HCT116 (cell line): ENCODE data around the gene BMPER.

ENCODE experiments used
- CTCF ChIP-seq, 3 experiments: fragments of 200-600 bp in 1 of 3; sonication (generic) in 1 of 3; IDR thresholded peaks in 2 of 3; conservative IDR thresholded peaks in 1 of 3; 2 replicates each; pipeline ENCODE4 v1.5.1; 2012 to 2017; ENCODE audit warnings: low read depth in 2 of 3, low read length in 2 of 3, antibody characterized with exemption in 1 of 3, borderline replicate concordance in 1 of 3, control low read depth in 1 of 3, mild to moderate bottlenecking in 1 of 3, mixed read lengths in 1 of 3, mixed run types in 1 of 3, moderate library complexity in 1 of 3; ENCODE audit not compliant: insufficient read depth in 1 of 3
- JUND ChIP-seq: IDR thresholded peaks from 2 replicates; pipeline ENCODE4 v1.6.1; 2012
- POLR2A ChIP-seq: IDR thresholded peaks from 2 replicates; pipeline ENCODE4 v1.7.0; 2011; ENCODE audit warnings: borderline replicate concordance; ENCODE audit not compliant: insufficient read depth, insufficient read length; ENCODE audit errors: extremely low read depth
- TF ChIP-seq, protein P1 (sequence below): IDR thresholded peaks from 2 replicates; pipeline ENCODE4 v1.6.1; 2012; ENCODE audit warnings: low read depth

DNA sequence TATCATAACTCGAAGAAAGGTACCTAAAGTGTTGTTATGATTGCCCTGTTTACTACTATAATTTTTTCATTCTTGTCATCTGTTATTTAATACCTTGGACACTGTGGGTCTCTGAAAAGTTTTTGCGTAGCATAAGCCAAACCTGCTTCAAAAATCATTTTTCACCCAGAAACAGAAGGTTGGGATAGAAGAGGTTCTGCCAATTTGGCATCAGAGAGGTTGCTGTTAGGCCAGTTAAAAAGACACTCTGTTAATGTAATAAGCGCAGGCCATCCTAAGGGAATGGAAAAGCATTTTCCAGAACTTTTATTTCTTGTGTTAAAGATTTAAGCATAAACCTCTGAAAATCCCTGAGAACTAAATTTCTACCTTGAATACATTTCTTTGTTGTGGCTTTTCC, 212.2 kb downstream of the BMPER start:
- TF ChIP-seq CTCF (IDR thresholded peaks at IDR 0.05 in 2 of 3, conservative IDR thresholded peaks at IDR 0.05 in 1 of 3; ENCODE audit: borderline replicate concordance in 1 of 3, insufficient read depth in 1 of 3, low read depth in 2 of 3, low read length in 2 of 3) (no peak), POLR2A (no peak), JUND (no peak)
- TF ChIP-seq, protein P1, sequence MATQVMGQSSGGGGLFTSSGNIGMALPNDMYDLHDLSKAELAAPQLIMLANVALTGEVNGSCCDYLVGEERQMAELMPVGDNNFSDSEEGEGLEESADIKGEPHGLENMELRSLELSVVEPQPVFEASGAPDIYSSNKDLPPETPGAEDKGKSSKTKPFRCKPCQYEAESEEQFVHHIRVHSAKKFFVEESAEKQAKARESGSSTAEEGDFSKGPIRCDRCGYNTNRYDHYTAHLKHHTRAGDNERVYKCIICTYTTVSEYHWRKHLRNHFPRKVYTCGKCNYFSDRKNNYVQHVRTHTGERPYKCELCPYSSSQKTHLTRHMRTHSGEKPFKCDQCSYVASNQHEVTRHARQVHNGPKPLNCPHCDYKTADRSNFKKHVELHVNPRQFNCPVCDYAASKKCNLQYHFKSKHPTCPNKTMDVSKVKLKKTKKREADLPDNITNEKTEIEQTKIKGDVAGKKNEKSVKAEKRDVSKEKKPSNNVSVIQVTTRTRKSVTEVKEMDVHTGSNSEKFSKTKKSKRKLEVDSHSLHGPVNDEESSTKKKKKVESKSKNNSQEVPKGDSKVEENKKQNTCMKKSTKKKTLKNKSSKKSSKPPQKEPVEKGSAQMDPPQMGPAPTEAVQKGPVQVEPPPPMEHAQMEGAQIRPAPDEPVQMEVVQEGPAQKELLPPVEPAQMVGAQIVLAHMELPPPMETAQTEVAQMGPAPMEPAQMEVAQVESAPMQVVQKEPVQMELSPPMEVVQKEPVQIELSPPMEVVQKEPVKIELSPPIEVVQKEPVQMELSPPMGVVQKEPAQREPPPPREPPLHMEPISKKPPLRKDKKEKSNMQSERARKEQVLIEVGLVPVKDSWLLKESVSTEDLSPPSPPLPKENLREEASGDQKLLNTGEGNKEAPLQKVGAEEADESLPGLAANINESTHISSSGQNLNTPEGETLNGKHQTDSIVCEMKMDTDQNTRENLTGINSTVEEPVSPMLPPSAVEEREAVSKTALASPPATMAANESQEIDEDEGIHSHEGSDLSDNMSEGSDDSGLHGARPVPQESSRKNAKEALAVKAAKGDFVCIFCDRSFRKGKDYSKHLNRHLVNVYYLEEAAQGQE, result no peak
